HepG2 (cell line): ENCODE results near the gene DRAM1. TPM values are rescaled to one million over a fixed set of nuclear protein-coding genes. Genes with fewer than 3 reads are reported as not detected.

Source experiments
- ATF6 ChIP-seq: sonication (generic); formaldehyde crosslinking; conservative IDR thresholded peaks from 2 replicates; pipeline ENCODE4 v1.4.0; 2020; ENCODE audit warnings: missing genetic modification reagents
- ATF7 ChIP-seq, 2 experiments: fragments of 450-650 bp in 1 of 2; sonication (generic) in 1 of 2; formaldehyde crosslinking in 1 of 2; IDR thresholded peaks; 2 replicates each; pipeline versions ENCODE4 v1.4.0 to v1.6.1; 2016 to 2020; ENCODE audit warnings: antibody characterized with exemption in 1 of 2, mild to moderate bottlenecking in 1 of 2, missing genetic modification reagents in 1 of 2
- CERS6 ChIP-seq: sonication (generic); formaldehyde crosslinking; IDR thresholded peaks from 2 replicates; pipeline ENCODE4 v1.5.0; 2020; ENCODE audit warnings: missing genetic modification reagents
- FOSL1 ChIP-seq: sonication (generic); formaldehyde crosslinking; IDR thresholded peaks from 2 replicates; pipeline ENCODE4 v1.9.0; 2021; ENCODE audit warnings: missing genetic modification reagents, borderline replicate concordance
- RAD51 ChIP-seq: fragments of 450-650 bp; IDR thresholded peaks from 2 replicates; pipeline ENCODE4 v1.6.1; 2016; ENCODE audit warnings: borderline replicate concordance
- RARA ChIP-seq: IDR thresholded peaks from 2 replicates; pipeline ENCODE4 v1.6.1; 2016; ENCODE audit warnings: missing genetic modification reagents, missing compliant biosample characterization
- TFAP4 ChIP-seq: sonication (generic); IDR thresholded peaks from 2 replicates; pipeline ENCODE4 v1.6.1; 2016; ENCODE audit warnings: low read depth, borderline replicate concordance
- U2AF2 ChIP-seq: fragments of 200-400 bp; formaldehyde crosslinking; IDR thresholded peaks from 2 replicates; pipeline ENCODE4 v1.6.1; 2017; ENCODE audit warnings: low read depth, mild to moderate bottlenecking, low read length
- ZBTB39 ChIP-seq: sonication (generic); formaldehyde crosslinking; IDR thresholded peaks from 2 replicates; pipeline ENCODE4 v1.5.0; 2020; ENCODE audit warnings: missing genetic modification reagents
- ZBTB42 ChIP-seq: sonication (generic); formaldehyde crosslinking; IDR thresholded peaks from 2 replicates; pipeline ENCODE4 v1.5.0; 2020; ENCODE audit warnings: mild to moderate bottlenecking, missing genetic modification reagents
- ZNF318 ChIP-seq: sonication (generic); formaldehyde crosslinking; IDR thresholded peaks from 2 replicates; pipeline ENCODE4 v1.4.0; 2020; ENCODE audit warnings: mild to moderate bottlenecking, missing genetic modification reagents
- ZNF513 ChIP-seq: sonication (generic); formaldehyde crosslinking; conservative IDR thresholded peaks from 2 replicates; pipeline ENCODE4 v1.5.0; 2020; ENCODE audit warnings: missing genetic modification reagents
- ZNF883 ChIP-seq: sonication (generic); formaldehyde crosslinking; IDR thresholded peaks from 2 replicates; pipeline ENCODE4 v1.5.1; 2020; ENCODE audit warnings: mild to moderate bottlenecking, missing genetic modification reagents; ENCODE audit errors: not compliant biosample characterization
- polyA plus RNA-seq, 8 experiments: library from polyadenylated mRNA; depleted of rRNA in 3 of 8; stranded (reverse) in 7 of 8; unstranded in 1 of 8; fragments of >200 nt; fragmentation: Illumina TruSeq in 4 of 8; extraction: Trizol in 4 of 8; gene quantifications; 2 replicates each; pipeline versions ENCODE4 v1.2.1 to v1.2.3, GENCODE V29; 2011 to 2016; ENCODE audit warnings: low read depth in 4 of 8, missing spikeins in 1 of 8, mixed read lengths in 1 of 8; ENCODE audit not compliant: insufficient read depth in 1 of 8
- total RNA-seq, 5 experiments: library from RNA; depleted of rRNA; stranded (reverse); fragments of >200 nt; fragmentation: Illumina TruSeq; extraction: Trizol; gene quantifications; 2 replicates each; pipeline ENCODE4 v1.2.3, GENCODE V29; 2016; ENCODE audit warnings: low read depth in 1 of 5

DRAM1 gene
- total and polyA plus RNA-seq, 2 of the 13 experiments (the other 11 are each of a cell fraction or from before 2014, with no cell fraction given) = 20.9 to 32.6 TPM

- TF ChIP-seq ZNF318 (no peak), ZBTB39 (CRISPR knock-in tag) (no peak), RAD51 (no peak), RARA (CRISPR knock-in tag) (peak; percentile 48), ZNF883 (CRISPR knock-in tag) (no peak), ZNF513 (CRISPR knock-in tag) (no peak), TFAP4 (peak; percentile 80; the same call in 1 of the 2 replicates), ATF7 (IDR thresholded peaks at IDR 0.05) (no peak), ATF7 (CRISPR knock-in tag; IDR thresholded peaks at IDR 0.05) (no peak), ATF6 (no peak), FOSL1 (no peak), U2AF2 (no peak), ZBTB42 (CRISPR knock-in tag) (no peak), CERS6 (CRISPR knock-in tag) (no peak)
Measured at GRCh38 chr12:101891462-101891971, 14.1 kb downstream of the DRAM1 start (continued).
